ENCODE data around the gene BTBD16.

- TF ChIP-seq CTCF (conservative IDR thresholded peaks at IDR 0.05; ENCODE audit: low read depth, low read length) (no peak), POLR2A (IDR thresholded peaks at IDR 0.05; ENCODE audit: low read depth, low read length) (no peak), RFX5 (IDR thresholded peaks at IDR 0.05; ENCODE audit: low read depth, low read length) (no peak), NFE2L2 (IDR thresholded peaks at IDR 0.05; ENCODE audit: low read depth, low read length) (no peak), MAZ (IDR thresholded peaks at IDR 0.05; ENCODE audit: borderline replicate concordance, low read depth, low read length) (no peak)
Observed at GRCh38 chr10:122357685-122358084, 86.6 kb downstream of the BTBD16 start.

Data from IMR-90 (cell line).